ENCODE results near the gene ICA1L. TPM values are rescaled to one million over a fixed set of nuclear protein-coding genes. Genes with fewer than 3 reads are reported as not detected.

The ICA1L gene
- total RNA-seq, 1 donor from 2014 or later = 12.9 TPM

DNA sequence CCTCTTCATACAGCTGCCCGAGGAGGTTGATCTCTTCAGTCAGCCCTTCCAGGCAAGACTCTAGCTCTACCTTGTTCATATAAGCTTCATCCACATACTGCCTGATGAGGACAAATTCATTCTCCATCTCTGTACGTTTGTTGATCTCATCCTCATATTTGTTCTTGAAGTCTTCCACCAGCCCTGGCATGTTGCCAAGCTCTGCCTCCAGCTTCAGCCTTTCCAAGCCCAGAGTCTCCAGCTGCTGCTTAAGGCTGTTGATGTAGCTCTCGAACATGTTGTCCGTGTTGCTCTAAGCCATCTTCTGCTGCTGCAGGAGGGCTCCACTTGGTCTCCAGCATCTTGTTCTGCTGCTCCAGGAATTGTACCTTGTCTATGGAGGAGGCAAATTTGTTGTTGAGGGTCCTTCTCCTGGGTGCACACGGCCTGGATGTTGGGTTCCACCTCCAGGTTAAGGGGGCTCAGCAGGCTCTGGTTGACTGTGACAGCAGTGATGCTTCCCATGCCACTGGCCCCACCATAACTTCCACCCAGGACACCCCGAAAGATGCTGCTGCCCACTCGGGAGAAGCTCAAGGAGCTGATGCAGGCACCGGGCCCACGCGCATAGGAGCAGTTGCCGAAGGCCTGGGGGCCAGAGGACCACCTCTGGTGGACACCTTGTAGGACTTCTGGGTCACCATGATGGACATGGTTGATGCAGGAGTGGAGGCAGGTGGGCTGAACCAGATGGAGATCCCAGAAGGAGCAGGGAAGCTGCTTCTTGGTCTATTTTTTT is 30.3 kb downstream of the ICA1L start:
- TF ChIP-seq CTCF (conservative IDR thresholded peaks at IDR 0.05) = no peak
- DNase-seq (ENCODE audit: low read depth, low spot score) = no peak
- Mint-ChIP-seq H3K36me3 (ENCODE audit: low read depth) (peaks cover 19% of the 10 kb centered on the region), H3K27ac (ENCODE audit: unreplicated experiment) (no peak overlapping the region), H3K4me3 (no peak overlapping the region), H3K9me3 (peaks cover 8% of the 10 kb centered on the region), H3K27me3 (ENCODE audit: low read depth) (no peaks in the 10 kb centered on the region), H3K4me1 (peaks cover 3% of the 10 kb centered on the region)

DNA sequence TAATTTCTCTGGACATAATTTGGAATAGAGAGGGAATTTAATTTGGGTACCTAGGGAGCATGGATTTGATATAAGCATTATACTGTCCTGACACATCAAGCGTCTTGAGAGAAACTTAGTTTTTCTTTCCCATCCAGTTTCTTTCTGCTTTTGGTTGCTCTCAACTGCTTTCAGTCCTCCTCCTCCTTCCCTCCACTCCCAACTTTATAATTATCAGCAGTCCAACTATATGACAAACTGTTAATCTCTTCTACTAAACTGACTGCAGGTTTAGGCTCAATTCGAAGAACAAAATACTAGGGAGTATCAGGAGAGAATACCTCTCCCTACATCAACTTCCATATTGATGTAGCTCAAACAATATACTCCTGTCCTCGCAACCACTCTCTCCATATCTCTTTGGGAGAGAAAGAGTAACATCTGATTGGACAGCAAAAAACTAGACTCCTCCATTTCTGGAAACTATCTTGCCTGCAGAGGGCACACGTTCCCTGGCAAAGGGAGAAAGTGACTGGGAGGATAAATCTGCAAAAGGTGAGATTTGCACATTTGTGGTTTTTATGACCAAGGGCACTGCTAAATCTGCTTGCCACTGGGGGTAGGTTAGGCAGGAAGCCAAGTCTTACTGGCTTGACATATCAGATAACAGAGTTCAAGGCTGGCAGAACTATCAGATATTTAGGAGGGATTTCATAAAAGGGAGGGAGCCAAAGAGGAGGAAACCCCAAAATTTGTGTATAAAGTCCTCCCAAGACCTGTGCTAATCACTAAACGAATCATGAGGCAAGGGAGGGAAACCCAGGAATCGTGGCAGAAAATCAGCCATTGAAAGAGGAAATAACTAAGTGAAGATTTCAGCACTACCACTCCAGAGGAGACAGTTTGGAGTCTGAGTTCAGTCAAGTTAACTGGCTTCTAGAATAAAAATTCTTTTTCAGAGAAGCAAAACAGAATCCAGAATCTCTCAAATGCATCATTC is 40.0 kb downstream of the ICA1L start:
- DNase-seq (ENCODE audit: low read depth, low spot score) = peak; percentile 35
- peak; percentile 66 for TF ChIP-seq CTCF (conservative IDR thresholded peaks at IDR 0.05)
- H3K27ac Mint-ChIP-seq (ENCODE audit: unreplicated experiment) = no peak overlapping the region
- H3K4me3 Mint-ChIP-seq = no peak overlapping the region
- no peaks in the 10 kb centered on the region for H3K9me3 Mint-ChIP-seq
- no peaks in the 10 kb centered on the region for H3K27me3 Mint-ChIP-seq (ENCODE audit: low read depth)
- no peaks in the 10 kb centered on the region for H3K36me3 Mint-ChIP-seq (ENCODE audit: low read depth)
- peaks cover 6% of the 10 kb centered on the region for H3K4me1 Mint-ChIP-seq

DNA sequence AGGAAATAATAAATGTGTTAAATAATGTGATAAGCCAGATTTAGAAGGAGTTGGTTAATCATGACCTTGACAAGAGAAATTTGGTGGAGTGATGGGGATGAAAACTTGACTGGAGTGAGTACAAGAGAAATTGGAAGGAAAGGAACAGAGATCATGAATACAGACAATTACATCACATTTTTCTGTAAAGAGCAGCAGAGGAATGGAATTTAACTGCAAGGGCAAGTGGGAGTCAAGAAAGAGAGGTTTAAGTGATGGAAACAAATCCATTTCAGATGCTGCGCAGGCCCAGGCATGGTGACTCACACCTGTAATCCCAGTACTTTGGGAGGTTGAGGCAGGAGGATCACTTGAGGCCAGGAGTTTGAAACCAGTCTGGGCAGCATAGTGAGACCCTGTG is 46.7 kb downstream of the ICA1L start:
- H3K9me3 Mint-ChIP-seq = no peaks in the 10 kb centered on the region
- TF ChIP-seq CTCF (conservative IDR thresholded peaks at IDR 0.05) = no peak
- no peak overlapping the region for H3K27ac Mint-ChIP-seq (ENCODE audit: unreplicated experiment)
- no peaks in the 10 kb centered on the region for H3K27me3 Mint-ChIP-seq (ENCODE audit: low read depth)
- no peak for DNase-seq (ENCODE audit: low read depth, low spot score)
- H3K36me3 Mint-ChIP-seq (ENCODE audit: low read depth) = no peaks in the 10 kb centered on the region
- peaks cover 8% of the 10 kb centered on the region for H3K4me1 Mint-ChIP-seq
- no peak overlapping the region for H3K4me3 Mint-ChIP-seq

- Mint-ChIP-seq H3K4me1 (peaks cover 8% of the 10 kb centered on the region), H3K4me3 (no peak overlapping the region), H3K27ac (ENCODE audit: unreplicated experiment) (no peak overlapping the region), H3K27me3 (ENCODE audit: low read depth) (no peaks in the 10 kb centered on the region), H3K9me3 (no peaks in the 10 kb centered on the region), H3K36me3 (ENCODE audit: low read depth) (peaks cover 6% of the 10 kb centered on the region)
- no peak for DNase-seq (ENCODE audit: low read depth, low spot score)
- TF ChIP-seq CTCF (conservative IDR thresholded peaks at IDR 0.05) = no peak
These were observed 49.2 kb downstream of the ICA1L start for GRCh38 chr2:202822411-202822810.

DNA sequence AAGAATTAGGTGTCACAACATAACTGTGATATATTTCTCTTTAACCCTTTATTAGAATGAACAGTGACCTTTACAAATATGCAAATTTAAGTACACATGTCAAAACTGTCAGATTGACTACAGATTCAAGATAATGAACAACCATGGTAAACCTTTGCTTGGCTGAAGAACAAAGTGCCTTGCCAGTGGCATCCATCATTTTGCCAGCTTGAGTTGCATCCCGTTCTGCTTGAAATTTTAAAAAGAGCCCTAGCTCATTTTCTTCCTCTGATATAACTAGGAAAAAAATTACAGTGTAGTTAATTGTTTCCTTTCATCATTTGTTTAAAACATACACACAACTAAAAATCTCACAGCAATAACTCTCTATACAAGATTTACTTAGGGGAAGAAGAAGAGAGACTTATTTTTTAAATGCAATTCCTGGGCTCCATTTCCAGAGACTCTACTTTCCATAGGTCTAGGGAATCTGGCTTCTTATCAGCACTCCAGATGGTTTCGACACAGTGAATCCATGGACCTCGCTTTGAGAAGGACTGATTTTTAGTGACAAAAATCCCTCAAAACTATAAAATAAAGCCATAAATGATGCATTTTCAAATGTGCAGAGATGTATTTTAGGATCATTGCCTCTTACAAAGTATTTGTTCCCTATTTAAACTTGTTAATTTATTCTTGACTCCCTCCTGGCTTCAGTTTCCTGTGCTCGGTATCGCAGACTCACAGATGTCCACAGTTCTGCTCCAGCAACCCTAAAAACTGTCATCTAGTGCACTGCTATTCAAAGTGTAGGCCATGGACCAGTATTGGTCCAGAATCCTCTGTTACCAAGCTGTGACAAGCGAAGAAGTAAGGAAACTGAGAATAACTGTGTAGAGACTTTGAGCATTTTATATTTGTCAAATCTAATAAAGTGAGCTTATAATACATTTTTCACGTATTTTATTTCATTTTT is 50.1 kb downstream of the ICA1L start:
- no peak overlapping the region for H3K27ac Mint-ChIP-seq (ENCODE audit: unreplicated experiment)
- no peaks in the 10 kb centered on the region for H3K27me3 Mint-ChIP-seq (ENCODE audit: low read depth)
- no peak for DNase-seq (ENCODE audit: low read depth, low spot score)
- peaks cover 8% of the 10 kb centered on the region for H3K4me1 Mint-ChIP-seq
- H3K36me3 Mint-ChIP-seq (ENCODE audit: low read depth) = peaks cover 6% of the 10 kb centered on the region
- H3K4me3 Mint-ChIP-seq = no peak overlapping the region
- no peak for TF ChIP-seq CTCF (conservative IDR thresholded peaks at IDR 0.05)
- H3K9me3 Mint-ChIP-seq = no peaks in the 10 kb centered on the region

All from neural crest cell (in vitro differentiated cells).